Activated T-helper 9 cell treated with anti-CD3 and anti-CD28 coated beads, Interleukin-2, amount 50 U/mL, for 16 hours (primary cell): ENCODE measurements around the gene SMCO2.

ENCODE experiments used
- DNase-seq: peaks from one replicate; pipeline ENCODE4 v3.0.0-alpha.2; 2020; ENCODE audit warnings: low read depth

Gene SMCO2

DNA sequence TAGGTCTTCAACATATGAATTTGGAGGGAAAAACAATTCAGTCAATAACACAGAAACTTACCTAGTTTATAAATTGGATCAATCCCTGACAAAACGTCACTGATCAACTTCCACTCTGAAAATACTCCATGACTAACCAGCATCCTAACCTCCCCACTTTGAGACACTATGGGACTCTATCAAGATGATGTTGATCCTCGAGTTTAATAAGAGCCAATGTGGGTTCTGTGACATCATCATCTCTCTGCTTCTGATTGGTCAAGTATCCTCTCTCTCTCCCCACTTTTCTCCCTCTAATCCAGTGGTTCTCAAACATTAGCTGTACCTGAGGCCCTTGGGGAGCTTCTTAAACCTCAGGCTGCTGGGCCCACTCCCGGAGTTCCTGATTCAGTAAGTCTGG is at the start of gene SMCO2:
Gene SMCO2 (plus strand): TSS at position 301 of the 400 bp plus-strand sequence. CDS start 23,896 bp downstream, outside the sequence.
- no peak for DNase-seq

DNA sequence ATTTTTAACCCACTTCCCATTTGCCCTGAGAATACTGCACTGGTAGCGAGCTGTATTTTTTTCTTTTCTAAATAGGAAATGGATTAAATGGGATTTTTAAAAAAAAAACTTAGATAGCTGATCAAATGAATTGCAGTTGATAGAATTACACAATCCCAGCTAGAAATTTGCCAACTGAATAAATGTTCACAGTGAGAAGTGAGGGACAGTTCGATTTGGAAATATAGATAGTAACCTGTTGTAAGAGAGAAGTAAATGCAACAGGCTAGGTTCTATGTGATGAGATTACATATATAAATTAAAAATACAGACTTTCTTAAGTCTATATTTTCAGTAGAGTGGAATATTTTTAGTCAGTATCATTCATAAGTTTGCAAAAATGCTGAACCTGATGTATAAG is 48.1 kb upstream of the SMCO2 start:
- no peak for DNase-seq

DNA sequence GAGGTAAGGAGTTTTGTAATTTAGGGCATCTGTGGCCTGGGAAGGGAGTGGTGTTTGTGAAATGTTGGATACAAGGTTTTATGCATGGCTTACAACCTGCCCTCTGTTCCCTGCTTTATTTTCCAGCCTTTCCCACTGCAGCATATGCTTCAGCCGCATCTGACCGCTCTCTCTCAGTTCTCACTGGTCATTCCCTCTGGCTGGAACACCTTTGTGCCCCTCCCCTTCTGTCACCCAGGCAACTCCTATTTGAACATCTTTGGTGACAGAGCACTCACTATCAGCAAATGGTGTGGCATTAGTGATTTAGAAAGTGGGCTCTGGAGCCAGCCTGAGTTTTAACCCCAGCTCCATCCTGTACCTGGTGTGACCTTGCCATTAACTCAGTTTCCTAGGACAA is 47.5 kb upstream of the SMCO2 start:
- no peak for DNase-seq

GRCh38 chr12:27400856-27401354 is 45.6 kb upstream of the SMCO2 start:
- no peak for DNase-seq

DNA sequence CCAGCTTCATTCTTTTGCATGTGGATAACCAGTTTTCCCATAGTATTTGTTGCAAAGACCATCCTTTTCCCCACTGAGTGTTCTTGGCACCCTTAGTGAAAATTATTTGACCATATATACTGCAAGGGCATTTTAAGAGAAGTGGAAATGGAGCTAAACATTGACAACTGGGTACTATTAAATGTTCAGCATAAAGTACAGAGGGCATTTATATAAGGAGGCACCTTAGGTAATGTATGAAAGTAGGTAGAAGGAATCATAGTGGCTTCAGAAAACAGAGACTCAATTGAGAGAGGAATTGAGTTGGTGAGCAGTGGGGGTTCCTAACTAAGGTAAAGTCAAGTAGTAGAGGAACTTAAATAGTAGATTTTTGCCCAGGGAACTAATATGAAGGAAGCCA is 34.5 kb upstream of the SMCO2 start:
- no peak for DNase-seq

DNA sequence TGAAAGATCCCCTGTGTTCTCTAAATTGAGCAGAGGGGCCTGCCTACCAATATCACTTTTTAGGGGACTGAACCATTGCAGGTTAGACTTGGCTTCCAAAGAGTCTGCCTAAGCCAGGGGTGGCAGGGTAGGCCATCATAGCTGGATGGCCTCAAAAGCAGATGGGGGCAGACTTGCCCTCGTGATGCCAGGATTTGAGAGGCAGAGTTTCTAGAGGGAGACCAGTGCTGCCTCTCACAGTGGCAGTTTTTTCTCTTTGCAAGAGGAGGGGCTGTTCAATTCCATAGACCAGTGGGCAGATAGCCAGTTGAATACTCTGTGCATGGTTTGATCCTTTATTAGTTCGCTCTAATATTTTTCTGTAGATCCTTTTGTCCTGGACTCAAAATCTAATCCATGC is 23.8 kb upstream of the SMCO2 start:
- no peak for DNase-seq

DNA sequence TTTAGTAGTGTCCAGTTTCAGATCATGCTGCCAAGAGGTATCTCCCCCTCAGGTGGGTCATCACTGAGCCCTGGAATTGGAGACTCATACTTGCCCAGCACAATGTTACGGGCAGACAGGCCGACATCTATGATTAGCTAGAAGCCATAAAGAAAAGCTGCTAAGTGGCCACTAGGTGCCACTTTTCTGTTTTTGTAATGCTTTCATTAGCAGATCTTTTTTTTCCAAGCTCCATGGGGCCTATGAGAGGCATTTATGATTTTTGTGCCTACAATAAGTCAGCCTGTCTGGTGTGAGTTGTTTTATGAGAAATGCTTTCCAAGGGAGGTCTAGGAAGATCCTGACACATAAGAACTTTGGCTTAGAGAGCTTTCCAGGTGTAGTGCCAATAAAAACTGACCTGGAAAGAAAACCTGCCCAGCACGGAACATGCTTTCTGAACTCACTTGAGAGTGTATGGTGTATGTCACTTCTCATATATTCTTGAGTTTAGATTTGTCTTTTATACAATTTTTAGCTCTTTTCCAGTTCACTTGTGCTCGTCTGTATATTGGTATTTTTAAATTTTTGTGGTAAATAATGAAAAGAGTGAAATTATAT is 21.8 kb upstream of the SMCO2 start:
- DNase-seq, result no peak

DNA sequence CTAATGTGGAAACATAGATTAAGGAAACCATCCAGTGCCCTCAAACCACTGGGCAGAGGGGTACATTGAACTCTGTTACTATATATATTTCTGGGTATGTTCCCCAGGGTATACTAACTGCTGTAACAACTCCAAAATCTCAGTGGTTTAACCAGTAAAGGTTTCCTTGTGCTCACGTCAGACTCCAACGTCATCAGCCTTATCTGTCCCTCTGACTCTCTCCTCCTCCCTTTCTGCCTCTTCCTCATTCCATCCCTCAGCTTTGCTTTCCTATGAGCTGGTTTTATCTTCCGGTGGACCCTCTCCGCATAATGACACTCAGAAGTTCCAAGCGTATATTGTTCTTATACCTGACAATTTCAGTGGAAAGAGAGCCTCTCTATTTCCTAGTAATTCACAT is 21.2 kb upstream of the SMCO2 start:
- no peak for DNase-seq

DNA sequence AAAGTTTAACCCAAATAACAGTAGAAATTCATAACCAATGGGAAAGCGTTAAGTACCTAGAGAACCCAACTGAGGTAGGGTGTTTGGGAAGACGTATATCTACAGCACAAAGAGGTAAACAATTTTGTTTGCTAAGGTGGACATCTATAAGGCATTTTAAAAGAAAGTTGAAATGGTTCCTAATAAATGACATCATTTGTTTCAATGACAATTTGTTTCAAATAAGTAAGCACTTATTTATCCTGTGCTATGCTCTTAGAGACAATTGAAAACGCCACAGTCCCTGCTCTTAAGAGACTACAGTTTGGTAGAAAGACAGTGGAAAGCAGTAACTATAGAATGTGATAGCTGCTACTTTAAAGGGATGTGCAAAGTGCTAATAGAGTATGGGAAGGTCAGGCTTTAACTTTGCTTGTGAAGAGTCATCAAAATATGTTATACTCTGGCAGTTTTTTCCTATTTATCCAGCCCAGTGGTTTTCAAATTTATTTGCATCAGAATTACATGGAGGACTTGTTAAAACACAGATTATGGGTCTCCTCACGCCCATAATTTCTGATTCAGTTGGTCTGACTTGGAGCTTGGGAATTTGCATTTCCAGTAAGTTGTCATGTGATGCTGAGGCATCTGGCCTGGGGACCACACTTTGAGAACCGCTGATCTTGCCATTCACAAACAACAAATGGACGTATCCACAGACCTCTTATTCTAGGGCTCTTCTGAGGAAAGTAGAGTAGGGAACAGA is 19.6 kb upstream of the SMCO2 start:
- no peak for DNase-seq

DNA sequence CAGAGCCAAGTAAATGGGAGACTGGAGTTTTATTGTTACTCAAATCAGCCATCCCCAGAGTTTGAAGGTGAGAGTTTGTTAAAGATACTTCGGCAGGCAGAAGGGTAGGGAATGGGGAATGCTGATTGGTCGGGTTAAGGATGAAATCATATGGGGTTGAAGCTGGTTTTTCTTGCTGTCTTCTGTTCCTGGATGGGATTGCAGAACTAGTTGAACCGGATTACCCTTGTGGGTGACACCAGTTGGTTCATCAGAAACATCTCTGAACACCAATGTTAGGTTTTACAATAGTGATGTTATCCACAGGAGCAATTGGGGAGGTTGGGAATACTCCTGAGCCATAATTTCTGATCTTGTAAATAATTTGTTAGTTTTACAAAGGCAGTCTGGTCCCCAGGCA is 18.7 kb upstream of the SMCO2 start:
- DNase-seq, result no peak

- no peak for DNase-seq
Measured at GRCh38 chr12:27428466-27428865, 18.1 kb upstream of the SMCO2 start.

DNA sequence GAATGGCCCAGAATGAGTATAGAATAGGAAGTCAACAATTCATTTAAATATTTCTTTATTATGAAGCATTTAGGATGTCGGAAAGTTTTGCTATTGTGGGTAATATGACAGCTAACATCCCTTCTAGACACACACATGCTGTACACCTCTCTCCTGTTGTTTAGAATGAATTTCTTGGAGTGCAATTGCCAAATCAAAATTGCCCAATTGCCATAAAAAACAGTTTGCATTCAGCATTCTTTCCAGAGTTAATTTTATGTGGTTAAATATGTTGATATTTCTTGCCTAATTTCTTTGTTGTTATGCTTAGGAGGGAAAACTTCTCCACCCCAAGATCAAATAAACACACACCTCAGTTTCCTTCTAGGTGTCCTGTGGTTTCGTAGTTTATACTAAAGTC is 16.9 kb upstream of the SMCO2 start:
- DNase-seq, result no peak

DNA sequence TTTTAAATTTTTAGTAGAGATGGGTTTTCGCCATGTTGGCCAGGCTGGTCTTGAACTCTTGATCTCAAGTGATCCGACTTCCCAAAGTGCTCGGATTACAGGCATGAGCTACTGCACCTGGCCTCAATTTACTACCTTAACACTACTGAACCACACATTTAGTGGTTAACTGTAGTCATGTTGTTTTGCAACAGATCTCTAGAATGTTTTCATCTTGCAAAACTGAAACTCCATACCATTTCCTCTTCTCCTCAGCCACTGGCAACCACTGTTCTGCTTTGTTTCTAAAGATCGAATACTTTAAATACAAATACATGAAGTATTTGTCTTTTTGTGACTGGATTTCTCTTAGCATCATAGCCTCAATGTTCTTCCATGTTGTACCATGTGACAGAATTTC is 15.4 kb upstream of the SMCO2 start:
- no peak for DNase-seq

- no peak for DNase-seq
Measured at GRCh38 chr12:27434673-27435565, 11.6 kb upstream of the SMCO2 start.

DNA sequence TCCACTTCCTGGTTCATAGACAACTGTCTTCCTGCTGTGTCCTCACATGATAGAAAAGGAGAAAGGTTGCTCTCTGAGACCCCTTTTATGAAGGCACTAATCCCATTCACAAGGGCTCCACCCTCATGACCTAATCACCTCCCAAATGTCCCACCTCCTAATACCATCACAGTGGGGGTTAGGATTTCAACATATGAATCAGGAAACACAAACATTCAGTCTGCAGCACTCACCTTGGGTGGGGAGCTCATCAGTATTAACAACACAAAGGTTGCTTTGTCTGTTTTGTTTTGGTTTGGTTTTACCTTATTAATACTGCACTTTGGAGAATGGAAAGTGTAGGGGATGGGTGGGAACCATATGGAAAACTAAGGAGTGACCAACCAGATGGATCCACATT is 10.5 kb upstream of the SMCO2 start:
- no peak for DNase-seq

GRCh38 chr12:27436768-27437167 is 9.8 kb upstream of the SMCO2 start:
- no peak for DNase-seq

- DNase-seq, result no peak
Measured at GRCh38 chr12:27437839-27438238, 8.7 kb upstream of the SMCO2 start.

- DNase-seq, result no peak
Measured at GRCh38 chr12:27447761-27448160, 1.2 kb downstream of the SMCO2 start.

- DNase-seq, result no peak
Measured at GRCh38 chr12:27449026-27449425, 2.5 kb downstream of the SMCO2 start.

DNA sequence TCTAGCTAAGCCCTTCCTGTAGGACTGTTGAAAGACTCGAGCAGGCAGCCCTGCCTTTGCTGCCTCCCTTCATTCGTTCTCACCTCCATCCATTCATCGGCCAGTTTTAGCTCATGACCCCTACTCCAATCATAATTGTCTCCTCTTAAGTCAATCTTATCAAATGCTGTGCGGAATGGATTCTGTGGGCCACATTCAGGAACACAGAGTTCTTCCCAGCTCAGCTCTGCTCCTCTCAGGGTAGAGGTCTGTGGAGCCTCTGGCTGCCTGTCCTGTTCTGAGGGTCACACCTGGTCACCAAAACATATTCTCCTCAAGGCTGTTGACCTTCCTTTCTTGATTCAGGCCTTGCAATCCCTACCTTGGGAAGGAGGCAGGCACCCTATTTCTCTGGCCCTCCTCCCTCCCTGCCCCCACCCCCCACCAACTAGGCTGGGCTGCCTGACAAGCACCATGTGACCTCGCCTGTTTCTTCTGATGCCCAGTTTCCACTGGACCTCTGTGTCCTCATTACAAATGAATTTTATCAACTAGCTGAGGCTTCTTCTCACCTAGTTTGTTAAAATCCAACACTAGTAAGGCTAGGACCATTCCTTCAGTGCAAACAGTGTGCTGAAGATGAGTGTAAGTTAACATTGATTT is 3.5 kb downstream of the SMCO2 start:
- DNase-seq, result no peak

DNA sequence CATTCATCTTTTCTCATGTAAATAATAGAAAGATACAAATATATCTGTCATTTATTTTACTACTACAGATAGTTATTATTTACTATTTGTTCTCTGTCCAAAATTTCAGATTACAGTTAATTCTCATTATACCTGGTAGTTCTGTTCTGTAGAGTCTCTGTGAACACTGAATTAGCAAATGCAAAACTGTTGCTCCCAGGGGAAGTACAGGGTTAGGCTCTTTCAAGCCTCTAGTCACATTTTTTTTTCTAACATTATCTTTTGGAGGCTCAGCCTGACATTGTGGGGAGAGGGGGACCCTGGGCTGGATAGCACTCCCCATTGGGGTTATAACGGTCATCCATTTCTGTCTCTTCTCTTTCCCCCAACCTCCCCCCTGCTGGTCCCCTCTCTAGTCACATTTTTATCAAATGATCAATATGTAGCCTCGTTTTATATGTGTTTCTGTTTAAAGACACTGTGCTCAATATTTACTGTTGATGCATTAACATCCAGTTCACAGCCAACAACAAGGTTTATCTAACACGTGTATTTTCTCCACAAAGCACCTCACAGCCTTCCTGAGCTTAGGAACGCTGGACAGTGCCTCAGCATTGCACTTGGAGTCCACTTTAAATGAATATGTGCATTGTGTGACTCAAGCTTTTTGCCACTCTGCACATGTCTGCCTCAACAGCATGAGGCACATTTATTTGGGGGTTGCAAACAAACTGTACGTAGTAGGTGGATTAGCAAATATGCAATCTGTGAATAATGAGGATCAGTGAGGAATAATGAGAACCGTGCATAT is 4.7 kb downstream of the SMCO2 start:
- no peak for DNase-seq

DNA sequence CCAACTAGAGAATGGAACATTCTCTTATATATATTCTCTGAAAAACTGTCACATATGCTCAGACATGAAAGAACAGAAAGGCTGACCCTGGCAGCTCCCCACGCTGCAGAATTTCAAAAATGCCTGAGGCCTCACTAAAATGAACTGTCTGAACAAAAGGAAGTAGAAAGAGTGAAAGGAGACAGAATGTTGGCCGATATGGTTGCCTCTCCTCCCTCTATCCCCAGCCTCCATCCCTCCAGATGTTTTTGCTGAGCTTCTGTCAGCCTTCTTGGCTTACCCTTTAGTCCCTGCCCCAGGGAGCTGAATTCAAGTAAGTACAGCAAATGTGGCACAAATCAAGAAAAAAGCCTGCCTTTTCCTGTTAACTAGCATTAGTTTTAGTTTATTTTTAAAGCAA is 6.9 kb downstream of the SMCO2 start:
- DNase-seq, result no peak
